Measurements from ENCODE around the gene EDN1.

The EDN1 gene

GRCh38 chr6:12304487-12304886 is 14.3 kb downstream of the EDN1 start:
- Histone ChIP-seq H3K9ac (ENCODE audit: low read depth, low read length, poor library complexity) (no peak overlapping the region), H3K4me2 (ENCODE audit: insufficient read depth, low read length, poor library complexity, severe bottlenecking) (no peak overlapping the region)
- no peak for DNase-seq (ENCODE audit: low spot score)

GRCh38 chr6:12309070-12309469 is 18.9 kb downstream of the EDN1 start:
- WGBS, 2 donors (ENCODE audit: extremely low coverage in 2 of 2, insufficient read length in 2 of 2, insufficient replicate concordance in 1 of 2) = no CpG with 5 or more reads among the region's 2 CpGs

More at GRCh38 chr6:12304487-12304886, 14.3 kb downstream of the EDN1 start:
- H2AFZ ChIP-seq (ENCODE audit: low read length) = no peak overlapping the region
- no peak overlapping the region for H2BK120ac ChIP-seq (ENCODE audit: low read depth, low read length)
- H4K8ac ChIP-seq (ENCODE audit: low read depth, low read length) = no peak overlapping the region
- H3K4me3 ChIP-seq (ENCODE audit: low read length in 2 of 2) = no peak overlapping the region
- H3K14ac ChIP-seq (ENCODE audit: low read length) = no peak overlapping the region
- no peak overlapping the region for H3K18ac ChIP-seq (ENCODE audit: low read length)
- H3K4ac ChIP-seq (ENCODE audit: low read length) = no peak overlapping the region
- H3K23ac ChIP-seq (ENCODE audit: low read depth, low read length, poor library complexity) = no peak overlapping the region
- no peaks in the 10 kb centered on the region for H3K27me3 ChIP-seq (ENCODE audit: control insufficient read depth in 3 of 3, insufficient read depth in 3 of 3, low read depth in 1 of 3, low read length in 3 of 3)
- no peaks in the 10 kb centered on the region for H3K79me1 ChIP-seq (ENCODE audit: low read depth, low read length)
- H4K91ac ChIP-seq (ENCODE audit: low read depth, low read length, poor library complexity) = no peak overlapping the region
- H3K4me1 ChIP-seq (ENCODE audit: control insufficient read depth in 2 of 2, insufficient read depth in 1 of 2, low read depth in 1 of 2, low read length in 2 of 2) = no peaks in the 10 kb centered on the region
- no CpG with 5 or more reads among the region's 2 CpGs for WGBS, 2 donors (ENCODE audit: extremely low coverage in 2 of 2, insufficient read length in 2 of 2, insufficient replicate concordance in 1 of 2)
- no peak overlapping the region for H2BK5ac ChIP-seq (ENCODE audit: low read length)
- no peak overlapping the region for H2AK5ac ChIP-seq (ENCODE audit: low read depth, low read length)
- H2BK12ac ChIP-seq (ENCODE audit: low read length) = no peak overlapping the region
- no peak overlapping the region for H2BK15ac ChIP-seq (ENCODE audit: low read length)
- peaks cover 0 to 2% of the 10 kb centered on the region in 2 donors for H3K9me3 ChIP-seq (replicated peaks in 1 of 2; ENCODE audit: control insufficient read depth in 2 of 2, insufficient read depth in 1 of 2, low read depth in 1 of 2, low read length in 2 of 2)
- no peak overlapping the region for H3K27ac ChIP-seq (replicated peaks; ENCODE audit: low read length)
- H3K36me3 ChIP-seq (replicated peaks in 1 of 2; ENCODE audit: control insufficient read depth in 2 of 2, insufficient read depth in 2 of 2, low read length in 2 of 2) = no peaks in the 10 kb centered on the region

GRCh38 chr6:12311106-12311505 is 20.9 kb downstream of the EDN1 start:
- no peak overlapping the region for H3K27ac ChIP-seq (replicated peaks; ENCODE audit: low read length)
- WGBS, 2 donors (ENCODE audit: extremely low coverage in 2 of 2, insufficient read length in 2 of 2, insufficient replicate concordance in 1 of 2) = no CpG with 5 or more reads among the region's 2 CpGs
- no peak overlapping the region for H3K4me3 ChIP-seq (ENCODE audit: low read length in 2 of 2)
- H4K8ac ChIP-seq (ENCODE audit: low read depth, low read length) = no peak overlapping the region
- no peak overlapping the region for H2AFZ ChIP-seq (ENCODE audit: low read length)
- no peak overlapping the region for H3K9ac ChIP-seq (ENCODE audit: low read depth, low read length, poor library complexity)
- no peaks in the 10 kb centered on the region for H3K36me3 ChIP-seq (replicated peaks in 1 of 2; ENCODE audit: control insufficient read depth in 2 of 2, insufficient read depth in 2 of 2, low read length in 2 of 2)
- no peaks in the 10 kb centered on the region for H3K4me1 ChIP-seq (ENCODE audit: control insufficient read depth in 2 of 2, insufficient read depth in 1 of 2, low read depth in 1 of 2, low read length in 2 of 2)
- no peak overlapping the region for H3K4ac ChIP-seq (ENCODE audit: low read length)
- H2AK5ac ChIP-seq (ENCODE audit: low read depth, low read length) = no peak overlapping the region
- no peaks in the 10 kb centered on the region for H3K27me3 ChIP-seq (ENCODE audit: control insufficient read depth in 3 of 3, insufficient read depth in 3 of 3, low read depth in 1 of 3, low read length in 3 of 3)
- peaks cover 0 to 2% of the 10 kb centered on the region in 2 donors for H3K9me3 ChIP-seq (replicated peaks in 1 of 2; ENCODE audit: control insufficient read depth in 2 of 2, insufficient read depth in 1 of 2, low read depth in 1 of 2, low read length in 2 of 2)
- H2BK120ac ChIP-seq (ENCODE audit: low read depth, low read length) = no peak overlapping the region
- no peak overlapping the region for H2BK15ac ChIP-seq (ENCODE audit: low read length)
- H3K79me1 ChIP-seq (ENCODE audit: low read depth, low read length) = no peaks in the 10 kb centered on the region
- no peak overlapping the region for H3K23ac ChIP-seq (ENCODE audit: low read depth, low read length, poor library complexity)
- no peak overlapping the region for H2BK12ac ChIP-seq (ENCODE audit: low read length)
- H3K4me2 ChIP-seq (ENCODE audit: insufficient read depth, low read length, poor library complexity, severe bottlenecking) = no peak overlapping the region
- H2BK5ac ChIP-seq (ENCODE audit: low read length) = no peak overlapping the region
- H3K14ac ChIP-seq (ENCODE audit: low read length) = no peak overlapping the region
- no peak overlapping the region for H4K91ac ChIP-seq (ENCODE audit: low read depth, low read length, poor library complexity)
- DNase-seq (ENCODE audit: low spot score) = no peak
- H3K18ac ChIP-seq (ENCODE audit: low read length) = no peak overlapping the region

More at GRCh38 chr6:12309070-12309469, 18.9 kb downstream of the EDN1 start:
- no peak overlapping the region for H3K4me2 ChIP-seq (ENCODE audit: insufficient read depth, low read length, poor library complexity, severe bottlenecking)
- H3K4me3 ChIP-seq (ENCODE audit: low read length in 2 of 2) = no peak overlapping the region
- no peaks in the 10 kb centered on the region for H3K27me3 ChIP-seq (ENCODE audit: control insufficient read depth in 3 of 3, insufficient read depth in 3 of 3, low read depth in 1 of 3, low read length in 3 of 3)
- H3K18ac ChIP-seq (ENCODE audit: low read length) = no peak overlapping the region
- H3K4ac ChIP-seq (ENCODE audit: low read length) = no peak overlapping the region
- no peaks in the 10 kb centered on the region for H3K79me1 ChIP-seq (ENCODE audit: low read depth, low read length)
- H3K9me3 ChIP-seq (replicated peaks in 1 of 2; ENCODE audit: control insufficient read depth in 2 of 2, insufficient read depth in 1 of 2, low read depth in 1 of 2, low read length in 2 of 2) = peaks cover 0 to 2% of the 10 kb centered on the region in 2 donors
- H3K23ac ChIP-seq (ENCODE audit: low read depth, low read length, poor library complexity) = no peak overlapping the region
- H4K91ac ChIP-seq (ENCODE audit: low read depth, low read length, poor library complexity) = no peak overlapping the region
- H2BK15ac ChIP-seq (ENCODE audit: low read length) = no peak overlapping the region
- no peaks in the 10 kb centered on the region for H3K36me3 ChIP-seq (replicated peaks in 1 of 2; ENCODE audit: control insufficient read depth in 2 of 2, insufficient read depth in 2 of 2, low read length in 2 of 2)
- no peak for DNase-seq (ENCODE audit: low spot score)
- H4K8ac ChIP-seq (ENCODE audit: low read depth, low read length) = no peak overlapping the region
- no peak overlapping the region for H2AK5ac ChIP-seq (ENCODE audit: low read depth, low read length)
- no peak overlapping the region for H3K27ac ChIP-seq (replicated peaks; ENCODE audit: low read length)
- no peak overlapping the region for H2BK5ac ChIP-seq (ENCODE audit: low read length)
- H3K14ac ChIP-seq (ENCODE audit: low read length) = no peak overlapping the region
- H2BK120ac ChIP-seq (ENCODE audit: low read depth, low read length) = no peak overlapping the region
- no peaks in the 10 kb centered on the region for H3K4me1 ChIP-seq (ENCODE audit: control insufficient read depth in 2 of 2, insufficient read depth in 1 of 2, low read depth in 1 of 2, low read length in 2 of 2)
- H3K9ac ChIP-seq (ENCODE audit: low read depth, low read length, poor library complexity) = no peak overlapping the region
- H2AFZ ChIP-seq (ENCODE audit: low read length) = no peak overlapping the region
- H2BK12ac ChIP-seq (ENCODE audit: low read length) = no peak overlapping the region

GRCh38 chr6:12312736-12313135 is 22.6 kb downstream of the EDN1 start:
- no peak overlapping the region for H2AK5ac ChIP-seq (ENCODE audit: low read depth, low read length)
- H3K36me3 ChIP-seq (replicated peaks in 1 of 2; ENCODE audit: control insufficient read depth in 2 of 2, insufficient read depth in 2 of 2, low read length in 2 of 2) = no peaks in the 10 kb centered on the region
- H2BK120ac ChIP-seq (ENCODE audit: low read depth, low read length) = no peak overlapping the region
- H3K27me3 ChIP-seq (ENCODE audit: control insufficient read depth in 3 of 3, insufficient read depth in 3 of 3, low read depth in 1 of 3, low read length in 3 of 3) = no peaks in the 10 kb centered on the region
- no peak overlapping the region for H3K4ac ChIP-seq (ENCODE audit: low read length)
- H2BK12ac ChIP-seq (ENCODE audit: low read length) = no peak overlapping the region
- no peaks in the 10 kb centered on the region for H3K4me1 ChIP-seq (ENCODE audit: control insufficient read depth in 2 of 2, insufficient read depth in 1 of 2, low read depth in 1 of 2, low read length in 2 of 2)
- no peak overlapping the region for H4K8ac ChIP-seq (ENCODE audit: low read depth, low read length)
- no peak overlapping the region for H3K27ac ChIP-seq (replicated peaks; ENCODE audit: low read length)
- H2BK5ac ChIP-seq (ENCODE audit: low read length) = no peak overlapping the region
- no peak overlapping the region for H3K18ac ChIP-seq (ENCODE audit: low read length)
- no peak for DNase-seq (ENCODE audit: low spot score)
- no peak overlapping the region for H2AFZ ChIP-seq (ENCODE audit: low read length)
- no peak overlapping the region for H2BK15ac ChIP-seq (ENCODE audit: low read length)
- H3K4me2 ChIP-seq (ENCODE audit: insufficient read depth, low read length, poor library complexity, severe bottlenecking) = no peak overlapping the region
- H3K14ac ChIP-seq (ENCODE audit: low read length) = no peak overlapping the region
- WGBS, 2 donors (ENCODE audit: extremely low coverage in 2 of 2, insufficient read length in 2 of 2, insufficient replicate concordance in 1 of 2) = no CpG with 5 or more reads among the region's 2 CpGs
- no peak overlapping the region for H3K4me3 ChIP-seq (ENCODE audit: low read length in 2 of 2)
- no peak overlapping the region for H3K23ac ChIP-seq (ENCODE audit: low read depth, low read length, poor library complexity)
- peaks cover 0 to 2% of the 10 kb centered on the region in 2 donors for H3K9me3 ChIP-seq (replicated peaks in 1 of 2; ENCODE audit: control insufficient read depth in 2 of 2, insufficient read depth in 1 of 2, low read depth in 1 of 2, low read length in 2 of 2)
- no peak overlapping the region for H3K9ac ChIP-seq (ENCODE audit: low read depth, low read length, poor library complexity)
- H3K79me1 ChIP-seq (ENCODE audit: low read depth, low read length) = no peaks in the 10 kb centered on the region
- H4K91ac ChIP-seq (ENCODE audit: low read depth, low read length, poor library complexity) = no peak overlapping the region

Measured in neuronal stem cell (in vitro differentiated cells).